ENCODE data around the gene SOX10.
"Not testable (repeated sequence)": the region's sequence is repeated elsewhere in the genome, so short reads cannot be mapped to it uniquely, and the experiment has no call there.

- not testable (repeated sequence) for TF ChIP-seq POLR2A (IDR thresholded peaks at IDR 0.05; ENCODE audit: low read depth, low read length); POLR2AphosphoS5 (IDR thresholded peaks at IDR 0.05; ENCODE audit: low read depth, low read length); TAF1 (IDR thresholded peaks at IDR 0.05; ENCODE audit: borderline replicate concordance, low read depth, low read length)
Measured at GRCh38 chr22:37947142-37947795, 37.1 kb downstream of the SOX10 start.
